GM12864 (cell line): Measurements from ENCODE around the gene SYT1.

Source experiments
- DNase-seq: peaks from one replicate; pipeline ENCODE4 v3.0.0-alpha.2; 2011; ENCODE audit warnings: low read depth
- H3K4me3 ChIP-seq: 2 replicates; pipeline ENCODE4 v1.5.1; 2011; ENCODE audit warnings: mild to moderate bottlenecking, low read depth, low read length, control low read depth
- TF ChIP-seq, protein P1 (sequence below): IDR thresholded peaks from 2 replicates; pipeline ENCODE4 v1.5.1; 2011; ENCODE audit warnings: low read depth, mild to moderate bottlenecking, moderate library complexity, low read length, control low read depth, inconsistent platforms; ENCODE audit errors: missing control alignments

The SYT1 gene

DNA sequence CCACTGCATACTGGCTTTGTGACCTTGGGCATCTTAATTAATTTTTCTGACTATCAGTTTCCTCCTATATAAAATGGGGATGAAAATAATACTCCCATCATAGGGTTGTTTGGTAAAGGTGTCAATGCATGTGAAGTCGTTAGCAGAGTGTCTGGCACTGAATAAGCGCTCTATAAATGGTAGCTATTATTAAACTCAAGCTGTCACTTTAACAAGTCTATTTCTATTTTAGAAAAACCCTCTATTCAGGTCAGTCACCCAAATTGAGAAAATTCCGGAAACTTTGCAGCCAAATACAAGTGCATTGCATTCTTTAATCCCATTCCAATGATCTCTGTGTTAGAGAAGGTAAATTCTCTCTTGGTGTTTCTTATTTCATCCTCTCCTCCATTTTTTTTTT is 363.1 kb downstream of the SYT1 start:
- H3K4me3 ChIP-seq, result no peak overlapping the region
- TF ChIP-seq, protein P1, sequence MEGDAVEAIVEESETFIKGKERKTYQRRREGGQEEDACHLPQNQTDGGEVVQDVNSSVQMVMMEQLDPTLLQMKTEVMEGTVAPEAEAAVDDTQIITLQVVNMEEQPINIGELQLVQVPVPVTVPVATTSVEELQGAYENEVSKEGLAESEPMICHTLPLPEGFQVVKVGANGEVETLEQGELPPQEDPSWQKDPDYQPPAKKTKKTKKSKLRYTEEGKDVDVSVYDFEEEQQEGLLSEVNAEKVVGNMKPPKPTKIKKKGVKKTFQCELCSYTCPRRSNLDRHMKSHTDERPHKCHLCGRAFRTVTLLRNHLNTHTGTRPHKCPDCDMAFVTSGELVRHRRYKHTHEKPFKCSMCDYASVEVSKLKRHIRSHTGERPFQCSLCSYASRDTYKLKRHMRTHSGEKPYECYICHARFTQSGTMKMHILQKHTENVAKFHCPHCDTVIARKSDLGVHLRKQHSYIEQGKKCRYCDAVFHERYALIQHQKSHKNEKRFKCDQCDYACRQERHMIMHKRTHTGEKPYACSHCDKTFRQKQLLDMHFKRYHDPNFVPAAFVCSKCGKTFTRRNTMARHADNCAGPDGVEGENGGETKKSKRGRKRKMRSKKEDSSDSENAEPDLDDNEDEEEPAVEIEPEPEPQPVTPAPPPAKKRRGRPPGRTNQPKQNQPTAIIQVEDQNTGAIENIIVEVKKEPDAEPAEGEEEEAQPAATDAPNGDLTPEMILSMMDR, result no peak
- DNase-seq, result no peak

DNA sequence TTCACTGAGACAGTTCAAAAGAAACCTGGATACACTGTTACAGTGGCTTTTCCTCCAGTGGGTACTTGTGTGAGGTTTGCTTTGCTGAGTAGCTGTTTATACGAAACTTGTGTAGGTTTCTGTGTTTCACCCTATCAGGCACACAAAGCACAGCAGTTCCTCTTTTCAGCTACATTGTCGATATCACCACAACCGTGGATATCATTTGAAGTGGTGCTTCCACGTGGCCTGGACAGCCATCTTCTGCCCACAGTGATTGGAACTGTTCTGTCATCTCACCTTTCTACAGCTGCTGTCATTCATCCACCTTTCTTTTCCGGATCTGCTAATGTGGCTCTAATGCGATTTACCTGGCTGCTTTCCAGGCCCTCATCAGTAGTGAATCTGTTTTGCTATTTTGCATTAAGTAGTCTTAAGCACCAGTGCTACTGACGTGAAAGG is 368.8 kb downstream of the SYT1 start:
- peak; percentile 7 for DNase-seq
- TF ChIP-seq, protein P1, result no peak
- H3K4me3 ChIP-seq, result no peak overlapping the region

DNA sequence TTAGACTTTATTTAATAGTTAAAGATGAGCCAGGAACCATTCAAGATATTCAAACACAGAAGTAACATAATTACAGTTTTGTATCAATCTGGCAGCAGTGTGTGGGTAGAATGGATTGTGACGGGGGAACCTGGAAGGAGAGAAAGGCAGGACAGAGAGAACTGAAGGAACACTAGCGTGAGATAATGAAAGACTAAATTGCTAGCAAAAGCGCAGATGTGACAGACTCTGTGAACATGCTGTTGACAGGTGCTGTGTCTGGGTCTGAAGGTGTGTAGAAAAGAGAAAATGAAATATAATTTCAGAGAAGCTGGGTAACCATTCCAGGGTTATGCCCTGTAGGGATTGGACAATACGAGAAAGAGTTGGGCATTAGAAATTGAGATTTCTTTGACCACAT is 372.3 kb downstream of the SYT1 start:
- TF ChIP-seq, protein P1, result no peak
- no peak overlapping the region for H3K4me3 ChIP-seq
- DNase-seq, result no peak

DNA sequence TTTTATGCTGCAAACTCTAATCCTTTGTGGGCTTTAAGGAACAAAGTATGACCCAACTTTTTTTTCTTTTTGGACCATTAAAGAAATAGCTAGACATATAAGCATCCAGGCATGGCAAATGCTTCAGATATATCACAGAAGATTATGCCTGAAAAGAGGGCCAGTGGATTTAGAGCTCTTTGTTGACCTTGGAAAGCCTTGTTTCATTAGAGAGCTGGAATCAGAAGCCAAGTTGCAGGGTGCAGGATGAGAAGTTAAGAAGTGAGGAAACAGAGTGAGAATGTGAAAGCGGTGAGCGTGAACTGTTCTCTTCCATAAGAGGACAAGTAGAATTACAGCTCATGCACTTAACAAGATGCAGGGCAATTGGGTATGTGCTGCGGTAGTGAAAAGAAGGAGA is 373.7 kb downstream of the SYT1 start:
- no peak overlapping the region for H3K4me3 ChIP-seq
- DNase-seq, result no peak
- TF ChIP-seq, protein P1, result no peak

DNA sequence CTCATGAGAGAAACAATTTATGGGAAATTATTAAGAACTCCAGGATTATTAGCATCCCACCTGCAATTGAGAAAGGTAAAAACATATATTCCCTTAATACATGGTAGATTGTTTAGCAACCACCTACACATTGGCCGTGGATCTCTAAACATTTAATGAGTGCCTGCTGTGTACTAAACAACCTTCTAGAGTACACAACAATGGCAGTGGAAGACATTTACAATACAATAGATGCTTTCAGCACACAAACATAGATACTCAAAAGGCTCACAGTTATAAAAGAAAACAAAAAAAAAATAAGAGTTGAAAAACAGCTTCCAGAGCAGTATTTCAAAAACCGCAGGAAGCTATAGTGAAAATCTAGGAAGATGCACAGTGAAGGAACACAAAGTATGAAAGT is 382.9 kb downstream of the SYT1 start:
- no peak overlapping the region for H3K4me3 ChIP-seq
- no peak for DNase-seq
- TF ChIP-seq, protein P1, result no peak

DNA sequence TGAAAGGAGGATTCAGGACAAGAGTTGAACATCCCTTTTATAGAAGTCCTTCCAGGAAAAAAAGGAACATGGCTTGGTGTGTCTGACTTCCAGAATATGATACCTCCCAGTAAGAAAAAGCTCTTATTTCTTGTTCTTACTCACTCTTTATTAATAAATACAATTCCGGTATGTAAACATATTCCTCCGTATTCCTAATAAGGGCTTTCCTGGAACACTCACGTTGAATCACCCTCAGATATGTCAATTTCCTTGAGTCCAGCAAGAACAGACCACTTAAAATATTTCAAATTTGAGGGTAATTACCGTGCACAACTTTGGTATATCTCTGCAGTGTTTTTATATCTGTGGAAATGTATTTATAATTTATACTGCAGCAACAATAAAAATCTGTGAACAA is 385.6 kb downstream of the SYT1 start:
- H3K4me3 ChIP-seq, result no peak overlapping the region
- TF ChIP-seq, protein P1, result no peak
- DNase-seq, result no peak

DNA sequence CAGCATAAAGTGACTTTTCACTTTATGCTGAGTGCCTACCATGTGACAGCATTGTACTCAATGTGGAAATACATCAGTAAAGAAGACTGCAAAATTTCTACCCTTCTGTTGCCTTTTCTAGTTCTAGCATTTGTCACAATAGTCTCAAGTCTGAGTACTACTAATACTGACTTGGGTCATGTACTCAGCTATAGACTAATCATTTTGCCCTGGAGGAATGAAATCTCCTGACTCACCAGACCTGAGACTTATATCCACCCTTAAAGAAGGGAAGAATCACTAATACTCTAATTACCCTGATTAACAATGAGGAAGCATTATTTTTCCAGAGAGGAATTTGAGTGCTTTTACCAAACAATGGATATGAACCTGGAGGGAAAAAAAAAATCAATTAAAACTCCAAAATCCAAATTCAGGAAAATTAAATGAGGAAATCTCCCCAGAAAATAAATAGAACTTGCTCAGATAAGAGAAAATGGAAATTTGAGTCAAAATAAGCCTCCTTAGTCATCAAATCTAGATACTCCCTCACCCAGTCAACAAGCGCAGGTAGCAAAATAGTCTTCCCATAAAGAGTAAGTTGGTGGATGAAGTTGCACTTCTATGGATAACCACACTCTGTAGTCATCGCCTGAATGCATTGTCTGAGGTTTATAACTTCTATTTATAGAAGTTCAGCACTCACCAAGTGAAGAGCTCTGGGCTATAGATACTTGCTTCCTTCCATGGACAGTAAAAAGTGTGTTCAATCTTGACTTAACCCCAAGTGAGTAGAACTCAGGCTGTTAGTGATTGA is 386.6 kb downstream of the SYT1 start:
- TF ChIP-seq, protein P1, result no peak
- no peak for DNase-seq
- no peak overlapping the region for H3K4me3 ChIP-seq
